Kidney (tissue), 14 donors: ENCODE results near the gene SENP8. TPM values are rescaled to one million over a fixed set of nuclear protein-coding genes. Genes with fewer than 3 reads are reported as not detected.
A peak's percentile ranks its signal among the peaks of the same experiment; 100 is the strongest.

ENCODE experiments used
- DNase-seq, 5 donors: peaks; one replicate each; pipeline ENCODE4 v3.0.0-alpha.2; 2013 to 2020
- FAIRE-seq: peaks from 2 replicates; lab custom pipeline; 2012; peaks lifted over from hg19 to GRCh38; lab: Jason Lieb, UNC
- H3K27ac ChIP-seq, 2 donors: one replicate each; pipeline ENCODE4 v1.7.0; 2013; ENCODE audit warnings: low read depth in 2 of 2, low read length in 2 of 2, inconsistent platforms in 1 of 2
- H3K27me3 ChIP-seq: one replicate; pipeline ENCODE4 v1.7.1; 2013; ENCODE audit warnings: low read length, inconsistent platforms; ENCODE audit not compliant: control insufficient read depth, insufficient read depth
- H3K36me3 ChIP-seq, 3 donors: one replicate each; pipeline versions ENCODE4 v1.7.0 to v1.7.1; 2013; ENCODE audit warnings: low read length in 3 of 3, control low read depth in 1 of 3, inconsistent platforms in 1 of 3; ENCODE audit not compliant: insufficient read depth in 3 of 3, control insufficient read depth in 2 of 3
- H3K4me1 ChIP-seq, 3 donors: one replicate each; pipeline versions ENCODE4 v1.7.0 to v1.7.1; 2013; ENCODE audit warnings: low read length in 3 of 3, inconsistent platforms in 1 of 3, low read depth in 1 of 3; ENCODE audit not compliant: control insufficient read depth in 2 of 3, insufficient read depth in 2 of 3
- H3K4me3 ChIP-seq, 3 donors: one replicate each; pipeline versions ENCODE4 v1.7.0 to v1.8.1; 2013; ENCODE audit warnings: low read length in 3 of 3, control low read depth in 1 of 3, inconsistent platforms in 1 of 3
- H3K9ac ChIP-seq, 3 donors: one replicate each; pipeline versions ENCODE4 v1.7.0 to v1.7.1; 2013; ENCODE audit warnings: low read length in 3 of 3, control low read depth in 1 of 3, inconsistent platforms in 1 of 3
- H3K9me3 ChIP-seq, 3 donors: one replicate each; pipeline versions ENCODE4 v1.7.0 to v1.7.1; 2013; ENCODE audit warnings: low read length in 3 of 3, control low read depth in 1 of 3, inconsistent platforms in 1 of 3; ENCODE audit not compliant: control insufficient read depth in 2 of 3, insufficient read depth in 1 of 3
- intact Hi-C: fragments of 100-400 bp; cut with DNase I; formaldehyde crosslinking; loops from one replicate; pipeline ENCODE4 v1.11.1; 2022
- polyA plus RNA-seq: library from polyadenylated mRNA; stranded (reverse); fragments of 350-450 nt; fragmentation: Illumina TruSeq; extraction: RNeasy Lipid Tissue Mini Kit (QIAGEN cat#74804); gene quantifications from one replicate; pipeline ENCODE4 v1.2.3, GENCODE V29; 2014; ENCODE audit warnings: low read depth, low replicate concordance; ENCODE audit not compliant: insufficient read depth
- total RNA-seq: library from RNA; stranded (reverse); fragmentation: NEBNext Ultra II Directional; extraction: Animal tissue kit (Norgen Biotek cat#: 25700); gene quantifications from one replicate; pipeline ENCODE4 v1.2.1, GENCODE V29; 2021
- TF ChIP-seq, protein P1 (sequence below): IDR thresholded peaks from 3 replicates; pipeline ENCODE4 v1.5.1; 2012; ENCODE audit warnings: mild to moderate bottlenecking, moderate library complexity, borderline replicate concordance; ENCODE audit not compliant: insufficient read depth; ENCODE audit errors: extremely low read depth
- donor health status: control.
- donor health status: control.
- donor health status: control.
- donor health status: control.
- donor health status: control.
- donor health status: DM: yes; HTN: yes; CAD: no.
- donor health status: Normal renal cell carcinoma (clear cell type).

SENP8 gene
- total and polyA plus RNA-seq, 2 donors from 2014 or later: 4.8 to 5.6 TPM

DNA sequence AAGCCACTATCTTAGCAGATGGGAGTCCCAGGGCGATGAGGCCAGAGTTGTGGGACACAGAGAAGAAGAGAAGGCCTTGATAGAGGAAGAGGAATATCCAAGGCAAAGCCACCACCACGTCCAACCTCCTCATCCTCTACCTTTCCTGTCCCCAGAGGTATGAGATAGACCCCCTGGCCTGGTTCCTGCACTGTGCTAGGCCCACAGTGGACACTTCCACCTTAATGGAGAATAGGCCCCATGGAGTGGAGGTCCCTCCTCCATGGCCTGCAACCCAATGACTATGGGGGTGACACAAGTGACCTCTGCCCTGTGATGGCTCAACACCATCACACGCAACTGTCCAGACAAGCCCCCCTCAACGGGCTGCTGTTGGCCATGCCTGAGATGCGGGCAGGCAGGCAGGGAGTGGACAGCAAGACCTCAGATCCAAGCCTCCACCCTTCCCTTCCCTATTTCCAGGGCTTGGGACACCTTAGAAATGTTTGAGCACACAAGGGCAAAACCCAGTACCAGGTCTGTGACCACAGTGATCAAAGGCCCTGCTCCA lies 42.6 kb downstream of the SENP8 start:
- H3K9me3 ChIP-seq: no peaks in the 10 kb centered on the region
- H3K4me3 ChIP-seq: no peak overlapping the region
- H3K9ac ChIP-seq: no peak overlapping the region
- no peaks in the 10 kb centered on the region for H3K27me3 ChIP-seq
- intact Hi-C loops: no loop called here
- DNase-seq: no peak
- H3K36me3 ChIP-seq: no peaks in the 10 kb centered on the region
- H3K27ac ChIP-seq: no peak overlapping the region
- peaks cover 0 to 12% (median 4%) of the 10 kb centered on the region in 3 donors for H3K4me1 ChIP-seq
- TF ChIP-seq, protein P1, sequence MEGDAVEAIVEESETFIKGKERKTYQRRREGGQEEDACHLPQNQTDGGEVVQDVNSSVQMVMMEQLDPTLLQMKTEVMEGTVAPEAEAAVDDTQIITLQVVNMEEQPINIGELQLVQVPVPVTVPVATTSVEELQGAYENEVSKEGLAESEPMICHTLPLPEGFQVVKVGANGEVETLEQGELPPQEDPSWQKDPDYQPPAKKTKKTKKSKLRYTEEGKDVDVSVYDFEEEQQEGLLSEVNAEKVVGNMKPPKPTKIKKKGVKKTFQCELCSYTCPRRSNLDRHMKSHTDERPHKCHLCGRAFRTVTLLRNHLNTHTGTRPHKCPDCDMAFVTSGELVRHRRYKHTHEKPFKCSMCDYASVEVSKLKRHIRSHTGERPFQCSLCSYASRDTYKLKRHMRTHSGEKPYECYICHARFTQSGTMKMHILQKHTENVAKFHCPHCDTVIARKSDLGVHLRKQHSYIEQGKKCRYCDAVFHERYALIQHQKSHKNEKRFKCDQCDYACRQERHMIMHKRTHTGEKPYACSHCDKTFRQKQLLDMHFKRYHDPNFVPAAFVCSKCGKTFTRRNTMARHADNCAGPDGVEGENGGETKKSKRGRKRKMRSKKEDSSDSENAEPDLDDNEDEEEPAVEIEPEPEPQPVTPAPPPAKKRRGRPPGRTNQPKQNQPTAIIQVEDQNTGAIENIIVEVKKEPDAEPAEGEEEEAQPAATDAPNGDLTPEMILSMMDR: no peak
- no peak for FAIRE-seq

DNA sequence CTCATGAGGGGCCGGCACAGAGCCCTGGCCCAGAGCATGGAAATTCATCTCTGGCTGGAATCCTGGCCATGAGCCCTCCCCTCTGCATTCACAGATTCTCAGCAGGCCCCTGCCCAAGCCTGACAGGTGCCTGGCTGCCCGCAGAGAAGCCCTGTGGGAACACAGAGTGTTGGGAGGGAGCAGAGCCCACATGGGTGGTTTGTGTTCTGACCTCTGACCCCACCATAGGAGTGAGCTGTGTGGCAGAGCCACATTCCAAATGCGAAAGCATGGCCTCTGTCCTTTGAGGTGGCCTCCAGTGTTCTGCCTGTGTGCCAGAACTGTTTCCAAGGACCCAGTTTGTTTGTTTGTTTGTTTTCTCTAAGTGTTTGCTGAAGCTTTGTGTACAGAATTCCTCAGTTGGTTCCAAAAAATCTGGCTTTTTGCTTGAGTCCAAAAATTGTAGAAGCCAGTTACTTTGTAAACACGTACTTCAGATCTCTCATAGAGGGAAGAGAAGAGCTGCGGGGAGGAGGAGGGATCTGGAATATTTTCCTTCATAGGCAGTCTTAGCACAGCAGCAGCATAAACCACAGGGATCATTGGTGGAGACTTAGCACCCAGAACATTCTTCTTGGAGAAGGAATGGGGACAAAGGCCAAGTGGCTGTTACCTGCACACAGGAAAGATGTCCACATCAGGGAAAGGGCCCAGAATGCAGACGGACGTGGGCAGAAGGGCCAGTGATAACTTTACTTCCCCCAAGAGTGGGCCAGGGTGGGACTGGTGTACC lies 43.3 kb downstream of the SENP8 start:
- intact Hi-C loops: no loop called here
- no peaks in the 10 kb centered on the region for H3K36me3 ChIP-seq
- peak overlapping the region in 1 of 3 donors; percentile 19 for H3K9ac ChIP-seq
- H3K4me1 ChIP-seq: peaks cover 0 to 8% (median 2%) of the 10 kb centered on the region in 3 donors
- no peak overlapping the region for H3K27ac ChIP-seq
- TF ChIP-seq, protein P1: no peak
- no peaks in the 10 kb centered on the region for H3K9me3 ChIP-seq
- FAIRE-seq (no peak), DNase-seq (no peak)
- H3K27me3 ChIP-seq: no peaks in the 10 kb centered on the region
- H3K4me3 ChIP-seq: no peak overlapping the region

DNA sequence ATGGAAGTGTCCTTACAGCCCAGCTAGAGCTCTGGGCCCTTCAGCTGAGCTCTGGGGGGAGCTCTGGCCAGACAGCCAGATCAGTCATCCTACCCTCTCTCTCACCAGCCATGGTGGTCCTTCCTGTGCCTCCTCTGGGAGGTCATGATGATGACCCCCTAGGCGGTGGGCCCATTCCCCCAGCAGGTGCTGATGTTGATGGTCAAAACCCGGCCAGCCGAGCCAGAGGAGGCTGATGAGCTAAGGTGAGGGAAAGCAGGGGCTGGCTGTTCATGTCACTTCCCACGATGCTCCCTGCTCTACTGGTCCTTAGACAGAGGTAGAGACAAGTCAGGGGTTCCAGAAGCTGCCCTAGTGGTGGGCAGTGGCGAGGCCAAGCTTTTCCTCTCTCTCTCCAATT lies 44.4 kb downstream of the SENP8 start:
- Histone ChIP-seq H3K9ac (no peak overlapping the region), H3K4me3 (no peak overlapping the region), H3K36me3 (no peaks in the 10 kb centered on the region), H3K27me3 (no peaks in the 10 kb centered on the region), H3K4me1 (peaks cover 0 to 7% (median 2%) of the 10 kb centered on the region in 3 donors), H3K9me3 (no peaks in the 10 kb centered on the region), H3K27ac (no peak overlapping the region)
- intact Hi-C loops: no loop called here
- FAIRE-seq (no peak), DNase-seq (no peak)
- TF ChIP-seq, protein P1: no peak
